ENCODE data around the gene SPTA1.

GRCh38 chr1:158654571-158654970 is 31.9 kb downstream of the SPTA1 start:
- TF ChIP-seq, protein P1, sequence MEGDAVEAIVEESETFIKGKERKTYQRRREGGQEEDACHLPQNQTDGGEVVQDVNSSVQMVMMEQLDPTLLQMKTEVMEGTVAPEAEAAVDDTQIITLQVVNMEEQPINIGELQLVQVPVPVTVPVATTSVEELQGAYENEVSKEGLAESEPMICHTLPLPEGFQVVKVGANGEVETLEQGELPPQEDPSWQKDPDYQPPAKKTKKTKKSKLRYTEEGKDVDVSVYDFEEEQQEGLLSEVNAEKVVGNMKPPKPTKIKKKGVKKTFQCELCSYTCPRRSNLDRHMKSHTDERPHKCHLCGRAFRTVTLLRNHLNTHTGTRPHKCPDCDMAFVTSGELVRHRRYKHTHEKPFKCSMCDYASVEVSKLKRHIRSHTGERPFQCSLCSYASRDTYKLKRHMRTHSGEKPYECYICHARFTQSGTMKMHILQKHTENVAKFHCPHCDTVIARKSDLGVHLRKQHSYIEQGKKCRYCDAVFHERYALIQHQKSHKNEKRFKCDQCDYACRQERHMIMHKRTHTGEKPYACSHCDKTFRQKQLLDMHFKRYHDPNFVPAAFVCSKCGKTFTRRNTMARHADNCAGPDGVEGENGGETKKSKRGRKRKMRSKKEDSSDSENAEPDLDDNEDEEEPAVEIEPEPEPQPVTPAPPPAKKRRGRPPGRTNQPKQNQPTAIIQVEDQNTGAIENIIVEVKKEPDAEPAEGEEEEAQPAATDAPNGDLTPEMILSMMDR (IDR thresholded peaks at IDR 0.05; ENCODE audit: poor library complexity) = no peak
- TF ChIP-seq EZH2phosphoT487 (IDR thresholded peaks at IDR 0.05; ENCODE audit: low read depth, severe bottlenecking, unreplicated experiment) (no peak), EZH2 (IDR thresholded peaks at IDR 0.05; ENCODE audit: borderline replicate concordance) (no peak)
